GM13977 (cell line): ENCODE results near the gene ESPN.
"Not testable (repeated sequence)": the region's sequence is repeated elsewhere in the genome, so short reads cannot be mapped to it uniquely, and the experiment has no call there.

ENCODE experiments used
- DNase-seq: peaks from one replicate; pipeline ENCODE4 v3.0.0; 2012; ENCODE audit warnings: low spot score
- CTCF ChIP-seq: IDR thresholded peaks from 2 replicates; pipeline ENCODE4 v1.5.1; 2012; ENCODE audit warnings: mild to moderate bottlenecking, control low read depth; ENCODE audit not compliant: insufficient read depth; ENCODE audit errors: extremely low read depth, missing control alignments
- in situ Hi-C: fragments of 300-500 bp; cut with MboI; formaldehyde crosslinking; loops from one replicate; pipeline ENCODE4 v1.12.0; 2022; ENCODE audit warnings: low sequenced_read_pairs, low pct_unique_long_range_greater_than_20kb, mixed read lengths, inconsistent platforms; ENCODE audit not compliant: unreplicated experiment

ESPN gene

DNA sequence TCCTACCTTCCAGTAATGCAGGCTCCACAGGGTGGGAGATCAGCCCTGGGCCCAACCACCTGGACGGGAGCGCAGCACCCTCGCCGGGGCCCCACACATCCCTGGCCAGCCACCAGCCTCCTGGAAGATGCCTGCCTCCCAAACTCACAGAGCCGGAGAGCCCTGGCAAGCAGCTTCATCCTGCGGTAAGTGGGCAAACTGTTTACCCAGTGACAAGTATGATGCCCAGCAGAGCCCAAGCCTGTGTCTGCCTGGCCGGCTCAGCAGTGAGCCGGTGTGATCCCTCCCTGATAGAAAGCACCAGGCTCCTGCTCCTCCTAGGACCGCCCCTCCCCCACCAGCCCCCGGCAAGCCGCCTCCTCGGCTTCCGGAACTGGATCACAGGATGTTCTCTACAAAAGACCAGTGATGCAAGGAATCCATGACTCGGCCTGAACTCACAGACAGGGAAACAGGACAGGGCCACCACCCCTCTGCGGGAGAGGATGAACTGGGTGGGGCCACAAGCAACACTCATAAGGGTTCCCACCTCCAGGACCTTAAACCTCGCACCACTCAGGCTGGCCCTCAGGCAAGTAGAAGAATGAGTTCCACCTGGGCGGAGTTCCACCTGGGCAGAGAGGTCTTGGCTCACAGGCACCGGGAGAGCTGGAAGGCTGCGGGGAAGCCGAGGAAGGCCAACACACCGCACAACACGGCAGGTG lies 38.9 kb upstream of the ESPN start:
- in situ Hi-C loops, result no loop called here
- TF ChIP-seq CTCF, result no peak
- no peak for DNase-seq

- TF ChIP-seq CTCF, result no peak
- in situ Hi-C loops, result no loop called here
- no peak for DNase-seq
Measured at GRCh38 chr1:6386371-6386949, 38.1 kb upstream of the ESPN start.

DNA sequence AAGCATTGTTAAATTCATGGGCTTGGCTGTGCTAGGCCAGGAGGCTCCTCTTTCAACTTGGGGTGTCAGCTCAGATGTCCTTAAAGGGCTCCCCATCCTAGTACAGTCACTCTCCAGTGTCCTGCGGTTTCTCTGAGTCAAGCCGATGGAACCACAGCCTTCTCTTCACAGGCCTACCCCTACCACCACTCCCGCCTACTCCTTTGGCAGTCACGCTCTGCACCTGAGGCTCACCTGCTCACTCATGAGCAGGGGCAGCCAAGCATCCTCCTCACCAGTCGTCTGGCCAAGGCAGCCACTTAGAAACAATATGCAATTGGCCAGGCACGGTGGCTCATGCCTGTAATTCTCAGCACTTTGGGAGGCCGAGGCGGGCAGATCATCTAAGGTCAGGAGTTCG lies 34.6 kb upstream of the ESPN start:
- TF ChIP-seq CTCF, result no peak
- in situ Hi-C loops, result no loop called here
- DNase-seq, result no peak

DNA sequence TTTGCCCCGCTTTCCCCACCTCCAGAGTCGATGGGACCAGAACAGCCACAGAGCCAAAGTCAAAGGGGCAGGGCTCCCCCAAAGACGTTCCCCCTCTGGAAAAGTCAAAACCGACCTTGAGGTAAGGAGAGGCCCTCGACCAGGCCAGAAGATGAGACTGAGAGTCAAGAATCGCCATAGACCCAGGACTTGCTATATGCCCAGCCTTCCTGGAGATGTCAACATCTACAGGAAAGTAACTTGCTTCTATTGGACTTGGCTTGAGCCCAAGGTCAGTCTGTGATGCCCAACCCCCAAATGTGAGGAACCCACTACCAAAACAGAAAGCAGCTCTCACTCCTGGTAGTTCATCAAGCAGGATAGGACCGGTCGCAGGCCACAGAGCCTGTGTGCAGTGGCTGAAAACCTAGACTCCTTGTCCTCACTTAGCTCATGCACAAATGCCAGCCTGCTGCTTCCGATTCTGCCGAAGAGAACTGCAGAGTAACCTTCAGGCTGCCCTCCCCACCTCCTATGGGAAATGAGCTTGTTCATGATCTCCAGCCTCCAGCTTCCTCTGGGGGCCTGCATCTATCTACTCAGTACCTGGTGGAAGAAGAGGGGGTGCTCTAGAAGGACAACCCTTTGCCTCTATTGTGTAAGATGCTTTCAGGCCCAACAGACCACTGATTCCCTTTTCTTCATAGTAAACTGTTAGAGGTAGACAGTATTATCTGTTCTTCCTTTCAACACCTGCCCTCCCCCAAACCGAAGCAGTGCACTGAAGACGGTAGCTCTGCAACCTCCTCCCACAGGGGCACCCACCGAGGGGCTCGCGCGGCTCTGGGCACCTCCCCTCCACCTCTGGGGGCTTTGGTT lies 32.4 kb upstream of the ESPN start:
- no peak for DNase-seq
- in situ Hi-C loops, result no loop called here
- no peak for TF ChIP-seq CTCF

- DNase-seq, result peak; percentile 50
- TF ChIP-seq CTCF, result no peak
- in situ Hi-C loops, result no loop called here
Measured at GRCh38 chr1:6392809-6393399, 31.7 kb upstream of the ESPN start.

- in situ Hi-C loops, result no loop called here
- TF ChIP-seq CTCF, result no peak
Measured at GRCh38 chr1:6393400-6394187, 31.0 kb upstream of the ESPN start, which contains the start of gene ACOT7. ACOT7 (minus strand) TSS chr1:6393767; CDS start chr1:6393399, 368 bp downstream.

GRCh38 chr1:6395130-6395529 lies 29.4 kb upstream of the ESPN start:
- DNase-seq, in situ Hi-C loops: not testable (repeated sequence)

More at GRCh38 chr1:6393400-6394187, 31.0 kb upstream of the ESPN start, which contains the start of gene ACOT7:
- DNase-seq, result peak; percentile 98

DNA sequence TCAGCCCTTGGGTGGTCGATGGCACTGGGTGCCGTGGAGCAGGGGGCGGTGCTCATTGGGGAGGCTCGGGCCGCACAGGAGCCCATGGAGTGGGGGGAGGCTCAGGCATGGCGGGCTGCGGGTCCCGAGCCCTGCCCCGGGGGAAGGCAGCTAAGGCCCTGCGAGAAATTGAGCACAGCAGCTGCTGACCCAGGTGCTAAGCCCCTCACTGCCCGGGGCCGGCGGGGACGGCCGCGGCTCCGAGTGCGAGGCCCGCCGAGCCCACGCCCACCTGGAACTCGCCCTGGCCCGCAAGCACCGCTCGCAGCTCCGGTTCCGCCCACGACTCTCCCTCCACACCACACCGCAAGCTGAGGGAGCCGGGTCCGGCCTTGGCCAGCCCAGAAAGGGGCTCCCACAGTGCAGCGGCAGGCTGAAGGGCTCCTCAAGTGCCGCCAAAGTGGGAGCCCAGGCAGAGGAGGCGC lies 28.8 kb upstream of the ESPN start:
- in situ Hi-C loops, DNase-seq: not testable (repeated sequence)
